Testis (tissue), 5 donors: ENCODE data around the gene TMEM203. TPM values are rescaled to one million over a fixed set of nuclear protein-coding genes. Genes with fewer than 3 reads are reported as not detected.

Source experiments
- DNase-seq: peaks from one replicate; pipeline ENCODE4 v3.0.0-alpha.2; 2019
- H3K27ac ChIP-seq, 2 donors: fragments of 200-600 bp; sonication (generic); one replicate each; pipeline ENCODE4 v1.5.1; 2019
- H3K27me3 ChIP-seq: fragments of 200-600 bp; sonication (generic); one replicate; pipeline ENCODE4 v1.5.1; 2019
- H3K36me3 ChIP-seq: fragments of 200-600 bp; sonication (generic); one replicate; pipeline ENCODE4 v1.5.1; 2017; ENCODE audit warnings: low read depth; ENCODE audit errors: missing control alignments
- H3K4me1 ChIP-seq: fragments of 200-600 bp; sonication (generic); one replicate; pipeline ENCODE4 v1.5.1; 2019
- H3K4me3 ChIP-seq, 2 donors: fragments of 200-600 bp; sonication (generic); one replicate each; pipeline ENCODE4 v1.5.1; 2017 to 2019
- H3K9me3 ChIP-seq: fragments of 200-600 bp; sonication (generic); one replicate; pipeline ENCODE4 v1.5.1; 2017
- CTCF ChIP-seq, 3 experiments: fragments of 450-650 bp in 2 of 3; fragments of 200-600 bp in 1 of 3; sonication (generic) in 1 of 3; IDR thresholded peaks; one replicate each; pipeline ENCODE4 v1.5.1; 2016 to 2019; ENCODE audit warnings: antibody characterized with exemption in 3 of 3, mild to moderate bottlenecking in 2 of 3, moderate library complexity in 1 of 3
- POLR2A ChIP-seq: fragments of 450-650 bp; IDR thresholded peaks from one replicate; pipeline ENCODE4 v1.6.1; 2017; ENCODE audit warnings: antibody characterized with exemption, mild to moderate bottlenecking, moderate library complexity
- WGBS, 2 donors: methylation state at CpG; one replicate each; pipeline ENCODE4 v1.1.5; 2018; 5-methylcytosine and 5-hydroxymethylcytosine counted together
- intact Hi-C: fragments of 100-400 bp; cut with DNase I; formaldehyde crosslinking; loops from one replicate; pipeline ENCODE4 v1.15.1; 2023; ENCODE audit warnings: low total_unique reads
- long read RNA-seq, 2 donors: transcript quantifications; one replicate each; lab custom pipeline, GENCODE V29; 2026
- polyA plus RNA-seq: library from polyadenylated mRNA; stranded (reverse); fragments of 350-450 nt; fragmentation: Illumina TruSeq; extraction: RNeasy Lipid Tissue Mini Kit (QIAGEN cat#74804); gene quantifications from one replicate; pipeline ENCODE4 v1.2.3, GENCODE V29; 2014; ENCODE audit warnings: low read depth, low replicate concordance; ENCODE audit not compliant: insufficient read depth
- total RNA-seq, 2 donors: library from RNA; depleted of rRNA; stranded (reverse); fragments of >200 nt; gene quantifications; one replicate each; pipeline ENCODE4 v1.2.3, GENCODE V29; 2016

TMEM203 gene
- total RNA-seq (10 to 100 TPM; 48.0 to 51.2 TPM), polyA plus RNA-seq (36.3 TPM)
- long read RNA-seq, donor 1, transcript TMEM203-201 (1 exons, 1,557 nt), result major isoform, 47 of 47 reads
- long read RNA-seq, donor 1, partial matches to known transcripts, result 0 of 47 reads
- long read RNA-seq, donor 1, other reads (novel, unspliced or antisense), result 0 of 47 reads
- long read RNA-seq, donor 2, transcript TMEM203-201 (1 exons, 1,557 nt), result major isoform, 32 of 32 reads
- long read RNA-seq, donor 2, partial matches to known transcripts, result 0 of 32 reads
- long read RNA-seq, donor 2, other reads (novel, unspliced or antisense), result 0 of 32 reads

GRCh38 chr9:137205126-137206069 is at the start of gene TMEM203, which contains the start of gene NDOR1:
TSS of gene TMEM203 (minus strand) at chr9:137205648. CDS start at chr9:137205414, 234 bp downstream.
TSS of gene NDOR1 (plus strand) at chr9:137205700. CDS start at chr9:137205778, 78 bp downstream.
- H3K4me1 ChIP-seq, result peaks cover 35% of the 10 kb centered on the region
- WGBS, 2 donors, result 0 to 1% methylated on average over 26 to 63 of the region's 98 CpGs
- DNase-seq, result peak; percentile 95
- H3K4me3 ChIP-seq, result peak within 1 kb of the TSS; percentile 91 to 99
- H3K27ac ChIP-seq, result peak within 1 kb of the TSS; percentile 8 to 61
- no peaks in the 10 kb centered on the region for H3K27me3 ChIP-seq
- intact Hi-C loops, result no loop called here
- H3K9me3 ChIP-seq, result no peaks in the 10 kb centered on the region
- no peaks in the 10 kb centered on the region for H3K36me3 ChIP-seq
- no peak for TF ChIP-seq POLR2A
- TF ChIP-seq CTCF (IDR thresholded peaks at IDR 0.05), result no peak

- Histone ChIP-seq H3K27me3 (no peaks in the 10 kb centered on the region), H3K9me3 (no peaks in the 10 kb centered on the region), H3K27ac (peak within 1 kb of the TSS; percentile 69 to 88), H3K4me3 (peak within 1 kb of the TSS; percentile 97 to 98), H3K4me1 (peaks cover 45% of the 10 kb centered on the region), H3K36me3 (no peaks in the 10 kb centered on the region)
- TF ChIP-seq CTCF (IDR thresholded peaks at IDR 0.05), result no peak
- TF ChIP-seq POLR2A, result no peak
- DNase-seq, result peak; percentile 94
- intact Hi-C loops, result no loop called here
- 1% methylated on average over 57 to 63 of the region's 105 CpGs for WGBS, 2 donors
Observed at GRCh38 chr9:137254624-137255447, 49.4 kb upstream of the TMEM203 start, which contains the start of gene NELFB. TSS of gene NELFB (plus strand) at chr9:137255327.

- no peak for TF ChIP-seq POLR2A
- no peak for TF ChIP-seq CTCF (IDR thresholded peaks at IDR 0.05)
- Histone ChIP-seq H3K27ac (peak overlapping the region; percentile 69 to 88), H3K36me3 (no peaks in the 10 kb centered on the region), H3K4me3 (peak overlapping the region; percentile 97 to 98), H3K27me3 (no peaks in the 10 kb centered on the region), H3K9me3 (no peaks in the 10 kb centered on the region), H3K4me1 (peaks cover 54% of the 10 kb centered on the region)
- no peak for DNase-seq
- 24 to 41% methylated on average over 14 to 21 of the region's 21 CpGs for WGBS, 2 donors
- intact Hi-C loops, result no loop called here
Observed at GRCh38 chr9:137253717-137254623, 48.5 kb upstream of the TMEM203 start.
